GM19463 (cell line): Measurements from ENCODE around the gene FOSL1.
A peak's percentile ranks its signal among the peaks of the same experiment; 100 is the strongest.

Experiments used
- ATAC-seq: cut with Tn5 transposase; IDR thresholded peaks from one replicate; pipeline ENCODE4 v1.9.1; 2021; ENCODE audit warnings: mild to moderate bottlenecking, moderate library complexity; ENCODE audit not compliant: unreplicated experiment

The FOSL1 gene

DNA sequence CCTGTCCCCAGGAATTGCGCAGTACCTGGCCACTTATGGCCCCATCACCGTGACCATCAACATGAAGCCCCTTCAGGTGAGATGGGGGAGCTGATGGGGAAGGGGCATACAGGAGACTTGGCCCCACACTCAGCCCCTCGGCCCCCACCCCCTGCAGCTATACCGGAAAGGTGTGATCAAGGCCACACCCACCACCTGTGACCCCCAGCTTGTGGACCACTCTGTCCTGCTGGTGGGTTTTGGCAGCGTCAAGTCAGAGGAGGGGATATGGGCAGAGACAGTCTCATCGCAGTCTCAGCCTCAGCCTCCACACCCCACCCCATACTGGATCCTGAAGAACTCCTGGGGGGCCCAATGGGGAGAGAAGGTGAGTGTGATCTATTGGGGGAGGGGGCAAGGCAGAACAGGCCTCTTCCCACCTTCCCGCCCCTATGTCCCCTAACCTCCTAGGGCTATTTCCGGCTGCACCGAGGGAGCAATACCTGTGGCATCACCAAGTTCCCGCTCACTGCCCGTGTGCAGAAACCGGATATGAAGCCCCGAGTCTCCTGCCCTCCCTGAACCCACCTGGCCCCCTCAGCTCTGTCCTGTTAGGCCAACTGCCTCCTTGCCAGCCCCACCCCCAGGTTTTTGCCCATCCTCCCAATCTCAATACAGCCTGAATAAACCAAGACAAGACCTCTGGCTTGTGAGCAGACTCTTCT, 17.0 kb downstream of the FOSL1 start:
- no peak for ATAC-seq

DNA sequence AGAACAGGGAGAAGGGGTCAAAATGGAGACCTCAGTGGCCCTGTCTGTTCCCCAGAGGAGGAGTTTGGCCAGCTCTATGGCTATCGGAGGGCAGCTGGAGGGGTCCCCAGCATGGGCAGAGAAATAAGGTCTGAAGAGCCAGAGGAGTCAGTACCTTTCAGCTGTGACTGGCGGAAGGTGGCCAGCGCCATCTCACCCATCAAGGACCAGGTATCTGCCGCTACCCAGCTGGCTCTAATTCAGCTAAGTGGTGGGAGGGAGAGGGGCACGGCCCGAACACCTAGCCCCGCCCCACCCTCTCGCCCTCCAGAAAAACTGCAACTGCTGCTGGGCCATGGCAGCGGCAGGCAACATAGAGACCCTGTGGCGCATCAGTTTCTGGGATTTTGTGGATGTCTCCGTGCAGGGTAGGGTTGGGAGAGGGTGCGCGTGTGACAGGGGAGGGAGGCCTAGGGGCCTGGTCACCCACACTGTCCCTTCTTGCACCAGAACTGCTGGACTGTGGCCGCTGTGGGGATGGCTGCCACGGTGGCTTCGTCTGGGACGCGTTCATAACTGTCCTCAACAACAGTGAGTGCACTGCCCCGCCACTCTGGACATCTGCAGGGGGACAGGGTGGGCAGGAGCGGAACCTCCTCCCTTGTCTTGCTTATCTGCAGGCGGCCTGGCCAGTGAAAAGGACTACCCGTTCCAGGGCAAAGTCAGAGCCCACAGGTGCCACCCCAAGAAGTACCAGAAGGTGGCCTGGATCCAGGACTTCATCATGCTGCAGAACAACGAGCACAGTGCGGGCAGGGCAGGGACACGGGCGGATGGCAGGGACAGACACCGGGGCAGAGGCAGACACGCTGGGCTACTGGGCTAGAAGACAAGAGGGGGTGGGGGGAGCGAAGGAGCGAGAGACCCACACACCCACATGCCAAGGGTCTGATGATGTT, 17.8 kb downstream of the FOSL1 start:
- ATAC-seq: no peak

DNA sequence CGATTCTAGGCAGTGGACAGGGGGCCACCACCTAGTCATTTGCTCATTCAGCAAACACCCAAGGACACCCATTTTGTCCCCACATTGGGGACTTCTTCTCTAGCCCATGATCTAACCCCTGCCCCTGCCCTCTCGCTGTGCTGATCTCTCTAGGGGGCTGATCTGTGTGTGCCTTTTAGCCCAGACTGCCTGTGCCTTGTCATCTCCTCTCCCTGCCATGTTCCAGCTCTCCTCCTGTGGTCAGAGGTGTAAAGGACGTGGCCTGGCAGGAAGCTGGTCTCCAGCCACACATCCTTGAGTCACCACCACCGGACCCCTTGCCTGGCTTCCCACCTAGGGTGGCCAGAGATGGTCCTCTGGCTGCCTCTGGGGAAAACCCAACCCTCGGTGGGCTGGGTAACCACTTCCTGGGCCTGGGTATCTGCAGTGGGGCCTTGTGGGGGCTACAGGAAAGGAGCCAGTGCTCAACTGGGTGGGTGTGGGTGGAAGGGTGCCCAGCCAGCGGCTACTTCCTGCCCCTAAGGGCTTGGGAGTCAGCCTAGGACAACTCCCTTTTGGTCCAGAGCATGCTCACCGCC, 19.3 kb downstream of the FOSL1 start:
- ATAC-seq: no peak

DNA sequence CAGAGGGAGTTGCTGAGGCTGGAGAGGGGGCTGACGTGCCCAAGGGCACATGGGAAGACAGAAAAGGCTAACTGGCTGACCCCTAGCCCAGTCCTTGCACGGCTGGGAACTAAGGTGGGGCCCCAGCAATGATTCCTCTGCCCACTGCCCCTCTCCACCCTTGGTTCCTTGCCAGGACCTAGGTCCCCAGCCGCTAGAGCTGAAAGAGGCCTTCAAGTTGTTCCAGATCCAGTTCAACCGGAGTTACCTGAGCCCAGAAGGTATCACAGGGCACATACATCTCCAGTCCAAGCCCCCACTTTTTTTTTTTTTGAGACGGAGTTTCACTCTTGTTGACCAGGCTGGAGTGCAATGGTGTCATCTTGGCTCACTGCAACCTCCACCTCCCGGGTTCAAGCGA, 20.2 kb downstream of the FOSL1 start:
- no peak for ATAC-seq

DNA sequence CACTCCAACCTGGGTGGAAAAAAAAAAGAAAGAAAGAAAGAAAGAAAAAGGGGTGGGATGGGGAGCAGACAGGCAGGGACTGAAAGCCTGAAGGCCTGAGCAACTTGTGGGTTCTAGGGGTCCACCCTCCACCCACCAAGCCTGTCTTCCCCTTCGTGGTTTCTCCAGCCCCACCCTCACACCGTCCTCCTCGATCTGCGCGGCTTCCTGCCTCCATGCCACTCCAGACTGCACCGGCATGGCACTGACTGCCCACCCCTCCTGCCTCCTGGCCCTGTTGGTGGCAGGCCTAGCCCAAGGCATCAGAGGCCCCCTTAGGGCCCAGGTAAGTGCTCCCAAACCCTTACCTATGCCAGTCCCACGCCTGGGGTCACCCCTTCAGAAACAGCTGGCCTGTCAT, 20.6 kb downstream of the FOSL1 start, which contains the start of gene CTSW:
CTSW (plus strand) TSS at position 221 of the 400 bp plus-strand sequence; CDS start at position 239, 18 bp downstream.
- ATAC-seq: no peak

DNA sequence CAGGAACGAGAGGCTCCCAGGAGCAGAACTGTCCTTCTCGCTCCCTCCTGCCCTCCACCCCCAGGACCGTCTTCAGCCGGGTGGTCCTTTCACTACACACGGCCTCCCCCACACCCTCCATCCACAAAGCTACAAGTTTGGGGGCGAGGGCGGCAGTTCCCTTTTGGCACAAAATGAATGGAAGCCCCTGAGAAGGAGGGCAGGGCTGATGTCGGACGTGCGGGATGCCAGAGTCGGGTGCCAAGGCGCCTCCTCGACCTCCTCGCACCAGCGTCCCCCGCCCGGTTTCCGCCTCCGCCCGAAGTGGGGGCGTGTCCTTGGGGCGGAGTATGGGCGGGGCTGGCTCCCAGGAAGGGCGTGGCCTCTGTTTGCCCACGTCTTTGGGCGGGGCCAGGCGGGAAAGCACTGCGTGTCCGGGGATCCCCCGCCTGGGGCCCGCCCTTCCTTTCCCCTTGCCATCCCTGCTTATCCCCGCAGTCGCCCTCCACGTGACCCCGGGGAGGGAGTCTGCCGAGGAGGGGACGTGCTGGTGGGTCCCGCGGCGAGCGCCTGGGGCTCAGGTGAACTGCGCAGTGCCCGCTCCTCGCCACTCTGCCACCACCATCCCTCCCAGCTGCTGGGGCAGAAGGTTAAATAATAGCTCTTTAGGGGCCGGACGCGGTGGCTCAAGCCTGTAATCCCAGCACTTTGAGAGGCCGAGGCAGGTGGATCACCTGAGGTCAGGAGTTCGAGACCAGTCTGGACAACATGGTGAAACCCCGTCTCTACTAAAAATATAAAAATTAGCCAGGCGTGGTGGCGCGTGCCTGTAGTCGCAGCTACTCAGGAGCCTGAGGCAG, 26.7 kb downstream of the FOSL1 start:
- ATAC-seq: peak; percentile 77

DNA sequence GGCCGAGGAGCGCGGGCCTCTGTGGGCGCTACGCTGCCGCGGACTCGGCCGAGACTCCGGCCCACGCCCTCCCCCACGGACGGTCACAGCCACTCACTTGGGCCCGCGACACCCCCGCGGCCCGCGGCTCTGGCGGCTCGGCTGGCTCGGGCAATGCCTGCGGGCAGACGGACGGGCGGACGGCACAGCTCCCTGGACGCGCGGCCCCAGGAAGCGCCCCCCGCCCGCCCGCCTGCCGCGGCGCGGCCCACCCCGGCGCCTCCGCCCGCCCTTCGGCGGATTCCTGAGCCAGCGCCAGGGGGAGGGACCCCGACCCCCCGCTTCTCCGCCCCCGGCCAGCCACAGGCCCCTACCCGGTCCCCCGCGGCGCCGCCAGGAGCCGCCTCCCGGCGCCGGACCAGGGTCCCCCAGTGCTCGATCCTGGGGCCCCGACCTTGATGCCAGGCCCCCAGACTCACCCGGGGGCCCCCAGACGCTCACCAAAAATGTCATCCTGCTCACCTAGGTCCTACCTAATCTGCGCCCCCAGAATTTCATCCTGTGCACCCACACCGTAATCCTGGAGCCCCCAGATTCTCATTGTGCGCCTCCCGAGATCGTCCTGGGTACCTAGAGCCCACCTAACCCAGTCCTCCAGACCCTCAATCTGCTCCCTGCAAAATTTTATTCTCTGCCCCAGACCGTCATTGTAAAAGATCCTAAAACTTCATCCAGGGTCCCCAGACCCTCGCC, 27.4 kb downstream of the FOSL1 start, which contains the start of gene EFEMP2:
EFEMP2 (minus strand) TSS at position 215 of the 732 bp plus-strand sequence. CDS start 446 bp downstream, outside the sequence.
- ATAC-seq: no peak

DNA sequence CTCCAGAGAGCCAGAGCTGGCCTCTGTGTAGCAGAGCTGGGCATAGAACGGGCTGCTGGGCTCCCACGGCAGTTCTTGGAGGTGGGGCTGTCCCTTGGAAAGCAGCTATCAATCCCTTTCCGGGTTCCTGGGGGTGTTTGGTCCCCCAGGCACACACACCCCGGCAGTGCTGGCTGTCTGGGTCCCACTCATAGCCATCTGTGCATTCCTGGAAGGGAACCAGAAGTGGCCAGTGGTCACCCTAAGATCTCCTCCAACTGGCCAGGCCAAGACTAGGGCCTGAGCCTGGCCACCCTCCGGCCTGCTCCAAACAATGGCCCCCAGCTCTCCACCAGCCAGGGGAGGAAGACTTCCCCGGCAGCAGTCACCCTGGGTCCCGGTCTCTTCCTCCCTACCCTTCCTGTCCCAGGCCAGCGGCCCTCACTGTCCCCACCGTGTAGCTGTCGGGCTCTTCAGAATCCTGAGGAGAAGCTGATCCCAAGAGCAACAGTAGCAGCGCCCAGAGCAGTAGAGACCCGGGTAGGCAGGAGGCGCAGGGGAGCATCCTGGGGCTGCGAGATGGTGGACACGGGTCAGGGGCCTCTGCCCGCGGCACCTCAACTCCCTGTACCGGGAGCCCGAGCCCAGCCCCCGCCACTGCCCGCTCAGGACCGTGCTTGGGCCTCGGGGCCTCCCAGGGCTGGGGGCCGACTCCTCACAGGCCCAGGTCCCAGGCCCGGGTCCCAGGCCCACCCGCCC, 28.2 kb downstream of the FOSL1 start:
- ATAC-seq: no peak

DNA sequence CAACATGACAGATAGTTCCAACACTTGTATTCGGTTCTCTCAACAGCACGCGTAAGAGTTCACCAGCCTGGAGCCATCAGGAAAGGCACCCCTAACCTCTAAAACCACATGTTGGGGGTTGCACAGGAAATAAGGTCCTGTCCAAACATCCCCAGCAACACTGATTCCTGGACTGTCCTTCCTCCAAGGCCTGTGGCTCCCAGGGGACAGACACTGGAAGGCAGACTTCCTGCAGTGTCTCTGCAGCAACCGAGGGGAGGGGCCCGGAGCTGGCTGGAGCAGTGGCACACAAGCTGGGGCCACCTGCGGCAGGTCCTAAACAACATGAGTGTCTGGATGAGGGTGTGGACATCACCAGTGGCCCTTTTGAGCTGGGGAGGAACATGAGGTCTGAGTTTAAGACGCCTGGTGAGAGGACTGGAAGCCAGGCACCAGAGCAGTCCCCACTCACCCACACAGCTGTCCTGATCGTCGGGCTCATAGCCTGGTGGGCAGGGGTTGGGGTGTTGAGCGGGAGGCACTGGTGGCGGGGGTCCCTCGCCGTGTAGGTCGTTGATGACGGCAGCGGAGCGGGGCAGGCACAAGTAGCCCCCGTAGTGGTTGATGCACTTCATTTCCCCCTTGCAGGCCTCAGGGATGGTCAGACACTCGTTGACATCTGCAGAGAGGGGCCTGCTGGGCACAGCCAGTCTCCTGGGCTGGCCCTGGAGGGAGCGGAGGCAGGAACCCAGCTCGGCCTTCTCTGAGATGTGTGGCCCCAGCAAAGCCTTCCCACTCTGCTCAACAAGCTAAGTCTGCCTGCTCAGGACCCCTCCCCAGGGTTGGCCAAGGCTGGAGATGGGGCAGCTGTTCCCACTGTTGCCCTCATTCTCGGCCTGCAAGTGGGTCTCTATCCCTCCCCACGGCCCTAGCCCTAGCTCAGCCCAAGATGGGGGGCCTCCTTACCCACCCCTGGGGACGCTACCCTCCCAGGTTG, 29.2 kb downstream of the FOSL1 start:
- ATAC-seq: no peak

DNA sequence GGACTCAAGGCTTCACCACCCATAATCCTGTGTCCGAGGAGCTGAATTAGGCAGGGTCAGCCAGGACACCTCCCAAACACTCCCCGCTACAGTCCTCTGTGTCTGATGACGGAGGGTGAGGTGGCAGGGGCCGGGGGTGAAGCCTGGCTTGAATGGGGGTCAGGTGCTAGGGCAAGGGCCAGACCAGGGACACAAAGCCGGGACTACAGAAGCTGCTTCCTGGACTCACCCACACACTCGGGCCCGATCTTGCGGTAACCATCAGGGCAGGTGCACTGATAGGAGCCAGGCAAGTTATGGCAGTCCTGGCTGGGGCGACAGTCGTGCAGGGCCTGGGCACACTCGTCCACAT, 29.9 kb downstream of the FOSL1 start:
- ATAC-seq: no peak

DNA sequence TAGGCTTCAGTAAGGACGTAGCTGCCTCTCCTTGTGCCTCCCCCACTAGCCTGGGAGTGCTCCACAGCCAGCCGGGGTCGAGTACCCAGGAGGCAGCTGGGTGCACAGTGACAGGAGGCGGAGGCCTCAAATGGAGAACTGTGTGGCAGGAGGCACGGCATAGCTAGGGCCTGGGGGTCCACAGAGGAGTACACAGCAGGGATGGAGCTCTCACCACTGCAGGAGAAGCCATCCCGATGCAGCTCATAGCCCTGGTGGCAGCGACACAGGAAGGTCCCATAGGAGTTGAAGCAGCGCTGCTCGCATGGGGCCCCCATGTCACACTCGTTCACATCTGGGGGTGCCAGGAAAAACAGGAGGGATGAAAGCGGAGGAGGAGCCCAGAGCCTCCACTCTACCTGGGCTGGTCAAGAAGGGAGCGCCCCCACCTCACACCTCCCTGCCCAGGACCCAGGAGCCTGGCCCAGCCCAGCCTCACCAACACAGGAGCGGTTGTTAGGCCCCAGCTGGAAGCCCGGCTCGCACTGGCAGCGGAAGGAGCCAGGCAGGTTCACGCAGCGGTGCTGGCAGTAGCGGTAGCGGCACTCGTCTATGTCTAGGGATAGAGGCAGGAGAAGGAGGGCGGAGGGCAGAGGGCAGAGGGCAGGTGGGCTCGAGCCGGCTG, 30.4 kb downstream of the FOSL1 start:
- no peak for ATAC-seq

DNA sequence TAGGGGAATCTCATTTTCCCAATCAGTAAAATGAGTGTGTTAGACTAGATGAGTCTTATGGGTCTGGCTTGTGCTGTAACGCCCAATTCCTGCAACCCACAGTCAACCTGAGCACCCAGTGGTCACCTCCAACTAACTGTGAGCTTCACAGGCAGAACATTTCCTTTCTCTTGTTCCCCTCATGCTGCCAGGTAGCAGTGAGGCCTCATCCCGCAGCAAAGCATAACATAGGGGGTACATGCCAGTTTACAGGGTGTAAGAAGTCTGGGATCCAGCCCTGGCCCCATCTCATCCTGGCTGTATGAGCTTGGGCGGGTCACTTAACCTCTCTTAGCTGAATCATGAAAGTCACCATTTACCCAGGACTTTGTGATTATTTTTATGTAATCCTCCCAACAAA, 31.3 kb downstream of the FOSL1 start:
- no peak for ATAC-seq

DNA sequence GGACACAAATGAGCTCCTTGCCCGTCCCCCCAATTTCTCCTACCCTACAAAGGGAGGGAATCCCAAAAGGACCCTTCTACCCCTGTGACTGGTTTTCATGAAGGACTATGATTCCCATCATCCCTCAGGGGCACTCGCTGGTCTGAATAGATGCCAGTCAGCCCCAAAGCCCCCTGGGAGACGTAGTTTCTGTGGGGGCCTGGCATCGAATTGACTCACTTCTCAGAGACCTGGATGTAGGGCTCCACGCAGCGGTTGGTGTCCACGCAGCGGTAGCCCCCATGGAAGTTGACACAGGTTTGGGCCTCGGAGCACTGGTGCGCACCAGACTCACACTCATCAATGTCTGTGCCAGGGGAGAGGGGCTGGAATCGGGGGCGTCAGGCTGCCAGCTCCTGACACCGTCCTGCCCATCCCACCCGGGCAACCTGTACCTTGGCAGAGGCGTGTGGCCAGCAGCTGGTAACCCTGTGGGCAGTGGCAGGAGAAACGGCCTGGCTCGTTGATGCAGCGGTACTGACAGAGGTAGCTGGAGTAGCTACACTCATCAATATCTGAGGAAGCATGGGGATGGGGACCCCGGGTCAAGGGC, 32.0 kb downstream of the FOSL1 start:
- no peak for ATAC-seq

DNA sequence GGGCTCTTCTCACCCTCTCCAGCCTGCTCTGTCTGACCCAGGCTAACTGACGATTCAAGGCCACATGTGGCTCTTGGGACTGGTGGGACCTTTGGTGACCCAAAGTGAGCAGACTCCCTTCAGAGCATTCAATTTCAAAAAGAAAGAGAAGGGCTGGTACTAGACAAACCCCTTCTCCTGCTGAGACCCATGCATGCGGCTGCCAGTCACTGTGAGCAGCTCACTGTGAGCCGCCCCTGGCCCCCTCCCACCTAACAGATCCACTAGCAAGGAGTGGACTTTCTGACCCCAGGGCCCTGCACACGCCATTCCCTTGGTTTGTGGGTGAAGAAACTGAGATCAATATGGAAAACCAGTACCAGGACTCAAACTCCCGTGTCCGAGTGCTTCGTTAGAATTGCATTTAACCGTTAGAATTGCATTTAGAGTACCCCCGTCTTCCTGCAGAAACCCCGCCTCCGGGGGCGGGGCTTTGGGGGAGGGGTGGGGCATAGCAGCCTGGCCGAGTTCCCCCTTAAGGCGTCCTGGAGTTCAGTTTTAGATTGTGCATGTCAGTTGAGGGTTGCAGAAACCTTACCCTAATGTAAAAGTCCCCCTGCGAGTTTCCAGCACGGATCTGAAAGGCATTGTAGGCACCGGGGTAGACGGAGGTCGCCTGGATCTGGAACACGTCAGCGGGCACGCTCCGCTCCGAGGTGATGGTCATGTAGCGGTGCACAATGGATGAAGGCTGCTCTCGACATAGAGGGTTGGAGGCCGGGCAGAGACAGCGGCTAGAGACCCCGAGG, 32.7 kb downstream of the FOSL1 start:
- no peak for ATAC-seq

DNA sequence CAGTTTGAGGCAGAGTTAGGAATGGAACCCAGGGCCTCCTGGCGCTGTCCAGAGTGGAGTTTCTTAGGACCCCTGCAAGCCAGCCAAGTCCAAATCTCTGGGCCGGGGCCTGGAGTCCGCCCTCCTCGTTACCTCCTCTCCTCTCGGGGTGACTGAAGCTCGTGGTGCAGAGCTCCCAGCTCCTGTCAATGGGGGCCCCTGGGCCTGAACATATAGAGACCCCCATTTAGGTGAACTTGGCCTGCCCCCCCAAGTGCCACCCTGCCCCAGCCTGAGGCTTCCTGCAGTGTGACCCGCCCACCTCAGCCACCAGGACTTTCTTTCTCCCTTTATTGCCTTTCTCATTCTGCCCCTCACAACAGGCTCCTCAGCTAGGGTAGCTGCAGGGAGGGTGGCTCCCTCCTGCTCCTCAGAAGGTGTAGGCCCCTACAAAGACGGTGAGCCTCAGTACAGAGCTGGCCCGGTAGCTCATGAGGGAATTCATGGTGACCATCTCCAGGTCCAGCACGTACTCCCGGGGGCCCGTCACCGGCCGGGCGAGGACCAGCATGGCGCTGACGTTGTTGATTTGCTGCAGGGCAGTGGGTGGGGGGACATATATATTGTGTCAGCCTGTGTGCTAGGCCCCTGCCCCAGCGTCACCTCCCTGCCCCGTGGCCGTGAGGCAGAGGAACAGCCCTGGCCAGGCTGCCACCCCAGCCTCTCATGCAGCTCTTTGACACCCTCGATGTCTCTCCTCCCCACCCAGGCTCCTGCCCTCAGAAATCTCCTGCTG, 33.5 kb downstream of the FOSL1 start:
- no peak for ATAC-seq
